Measurements from ENCODE around the gene ATP8A2.
"Not testable (repeated sequence)": the region's sequence is repeated elsewhere in the genome, so short reads cannot be mapped to it uniquely, and the experiment has no call there.

Gene ATP8A2

DNA sequence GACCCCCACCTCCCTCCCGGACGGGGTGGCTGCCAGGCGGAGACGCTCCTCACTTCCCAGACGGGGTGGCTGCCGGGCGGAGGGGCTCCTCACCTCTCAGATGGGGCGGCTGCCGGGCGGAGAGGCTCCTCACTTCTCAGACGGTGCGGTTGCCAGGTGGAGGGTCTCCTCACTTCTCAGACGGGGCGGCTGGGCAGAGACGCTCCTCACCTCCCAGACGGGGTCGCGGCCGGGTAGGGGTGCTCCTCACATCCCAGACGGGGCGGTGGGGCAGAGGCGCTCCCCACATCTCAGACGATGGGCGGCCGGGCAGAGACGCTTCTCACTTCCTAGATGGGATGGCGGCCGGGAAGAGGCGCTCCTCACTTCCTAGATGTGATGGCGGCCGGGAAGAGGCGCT lies 141.3 kb downstream of the ATP8A2 start:
- H3K27me3 Mint-ChIP-seq, H3K36me3 Mint-ChIP-seq: not testable (repeated sequence)

DNA sequence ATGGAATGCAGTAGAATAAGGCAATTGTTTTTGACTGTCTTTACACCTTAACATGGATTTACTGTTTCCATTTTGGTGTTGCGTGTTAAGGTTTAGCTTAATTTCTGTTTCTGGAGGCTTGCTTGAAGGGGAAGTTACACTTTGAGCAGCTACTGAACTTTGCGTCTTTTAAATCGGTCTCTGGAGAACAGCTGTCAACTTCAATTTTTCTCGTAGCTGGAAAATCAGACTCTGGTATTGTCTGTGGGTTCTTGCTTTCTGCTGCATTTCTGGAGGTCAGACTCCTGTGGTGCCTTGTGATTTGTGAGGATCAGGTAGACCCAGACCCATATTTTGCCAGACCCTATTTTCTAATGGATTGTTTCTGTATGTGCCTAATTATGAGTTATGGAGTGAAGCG lies 146.7 kb downstream of the ATP8A2 start:
- Mint-ChIP-seq H3K9me3 (ENCODE audit: low read depth) (peaks cover 8% of the 10 kb centered on the region), H3K27ac (no peak overlapping the region), H3K4me1 (ENCODE audit: low read depth) (no peaks in the 10 kb centered on the region), H3K36me3 (no peaks in the 10 kb centered on the region), H3K4me3 (no peak overlapping the region), H3K27me3 (peaks cover 13% of the 10 kb centered on the region)

More for the DNA sequence above, 141.3 kb downstream of the ATP8A2 start:
- H3K9me3 Mint-ChIP-seq (ENCODE audit: low read depth), result peaks cover 14% of the 10 kb centered on the region
- H3K4me3 Mint-ChIP-seq; H3K27ac Mint-ChIP-seq; H3K4me1 Mint-ChIP-seq (ENCODE audit: low read depth): not testable (repeated sequence)

DNA sequence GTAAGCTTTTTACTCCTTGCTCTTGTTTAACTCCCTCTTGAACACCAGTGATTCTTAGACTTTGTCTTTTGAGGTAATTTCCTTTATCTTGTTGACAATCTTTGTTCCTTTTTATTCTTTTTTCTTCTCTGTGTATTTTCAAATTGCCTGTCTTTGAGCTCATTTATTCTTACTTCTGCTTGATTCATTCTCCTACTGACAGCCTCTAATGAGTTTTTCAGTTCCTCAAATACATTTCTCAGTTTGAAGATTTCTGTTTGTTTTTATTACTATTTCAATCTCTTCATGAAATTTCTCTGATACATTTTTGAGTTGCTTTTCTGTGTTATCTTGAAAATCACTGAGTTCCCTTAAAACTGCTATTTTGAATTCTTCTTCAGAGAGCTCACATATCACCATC lies 154.1 kb downstream of the ATP8A2 start:
- Mint-ChIP-seq H3K36me3 (no peaks in the 10 kb centered on the region), H3K9me3 (ENCODE audit: low read depth) (peaks cover 20% of the 10 kb centered on the region), H3K27ac (no peak overlapping the region), H3K4me3 (no peak overlapping the region), H3K27me3 (peaks cover 14% of the 10 kb centered on the region), H3K4me1 (ENCODE audit: low read depth) (no peaks in the 10 kb centered on the region)

DNA sequence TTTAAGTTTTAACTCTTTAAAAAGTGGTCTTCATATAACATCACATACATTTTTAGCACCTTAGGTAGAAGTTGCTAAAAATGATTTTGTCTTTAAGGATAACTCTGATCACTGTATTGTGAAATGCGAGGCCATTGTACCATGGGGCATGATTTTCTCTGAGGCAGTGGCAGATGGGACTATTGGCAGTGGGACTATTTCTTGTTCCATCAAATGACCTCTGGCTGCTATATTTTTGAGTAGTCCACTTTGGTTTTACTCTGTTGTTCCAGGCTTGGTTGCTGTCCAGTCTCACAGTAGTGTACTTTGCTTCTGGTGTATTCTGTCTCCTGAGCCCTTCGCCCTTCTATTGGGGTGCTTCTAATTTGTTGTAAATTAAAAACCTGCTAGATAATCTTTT lies 156.5 kb downstream of the ATP8A2 start:
- Mint-ChIP-seq H3K27me3 (peaks cover 11% of the 10 kb centered on the region), H3K4me1 (ENCODE audit: low read depth) (no peaks in the 10 kb centered on the region), H3K4me3 (no peak overlapping the region), H3K27ac (no peak overlapping the region), H3K9me3 (ENCODE audit: low read depth) (peaks cover 20% of the 10 kb centered on the region), H3K36me3 (no peaks in the 10 kb centered on the region)

DNA sequence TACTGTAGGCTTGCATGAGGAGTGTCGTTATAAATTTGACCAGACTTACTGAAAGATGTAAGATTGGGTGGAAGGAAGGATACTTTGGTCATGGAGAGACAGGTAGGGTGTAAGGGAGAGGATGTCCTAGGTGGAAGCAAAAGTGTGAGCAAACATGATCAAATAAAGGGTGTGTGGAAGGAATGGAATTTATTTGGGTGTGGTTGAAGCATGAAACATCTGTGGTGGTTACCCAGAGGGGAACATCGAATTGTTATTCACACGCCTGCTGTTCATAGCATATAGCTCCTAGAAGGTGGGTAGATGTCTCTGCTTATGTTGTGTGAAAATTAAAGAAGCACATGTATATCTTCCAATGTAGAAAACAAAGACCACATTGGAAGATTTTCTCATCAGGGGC lies 157.7 kb downstream of the ATP8A2 start:
- Mint-ChIP-seq H3K27me3 (peaks cover 13% of the 10 kb centered on the region), H3K4me3 (no peak overlapping the region), H3K4me1 (ENCODE audit: low read depth) (no peaks in the 10 kb centered on the region)

DNA sequence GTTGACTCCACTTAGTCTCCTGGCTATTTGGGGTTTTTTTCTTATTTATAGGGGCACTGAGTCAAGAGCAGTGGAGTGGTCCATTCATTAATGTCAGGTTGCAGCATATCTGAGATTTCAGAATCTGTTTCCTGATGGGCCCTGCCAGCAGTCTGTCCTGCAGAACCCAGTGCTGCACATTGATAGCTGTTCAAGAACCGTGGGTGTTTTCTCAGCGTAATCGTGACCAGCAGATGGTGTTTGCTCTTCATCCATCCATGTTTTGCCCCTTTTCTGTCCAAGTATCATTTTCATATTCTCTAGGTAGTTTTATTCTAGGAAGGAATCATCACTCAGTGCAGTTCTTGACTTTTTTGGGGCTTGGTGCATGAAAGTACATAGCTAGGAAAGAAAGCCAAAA lies 166.5 kb downstream of the ATP8A2 start:
- H3K4me3 Mint-ChIP-seq, result no peak overlapping the region
- peaks cover 13% of the 10 kb centered on the region for H3K27me3 Mint-ChIP-seq
- H3K27ac Mint-ChIP-seq, result no peak overlapping the region
- no peaks in the 10 kb centered on the region for H3K4me1 Mint-ChIP-seq (ENCODE audit: low read depth)
- H3K9me3 Mint-ChIP-seq (ENCODE audit: low read depth), result no peaks in the 10 kb centered on the region
- H3K36me3 Mint-ChIP-seq, result no peaks in the 10 kb centered on the region

More for the DNA sequence above, 157.7 kb downstream of the ATP8A2 start:
- H3K9me3 Mint-ChIP-seq (ENCODE audit: low read depth), result peaks cover 18% of the 10 kb centered on the region
- no peak overlapping the region for H3K27ac Mint-ChIP-seq
- H3K36me3 Mint-ChIP-seq, result no peaks in the 10 kb centered on the region

DNA sequence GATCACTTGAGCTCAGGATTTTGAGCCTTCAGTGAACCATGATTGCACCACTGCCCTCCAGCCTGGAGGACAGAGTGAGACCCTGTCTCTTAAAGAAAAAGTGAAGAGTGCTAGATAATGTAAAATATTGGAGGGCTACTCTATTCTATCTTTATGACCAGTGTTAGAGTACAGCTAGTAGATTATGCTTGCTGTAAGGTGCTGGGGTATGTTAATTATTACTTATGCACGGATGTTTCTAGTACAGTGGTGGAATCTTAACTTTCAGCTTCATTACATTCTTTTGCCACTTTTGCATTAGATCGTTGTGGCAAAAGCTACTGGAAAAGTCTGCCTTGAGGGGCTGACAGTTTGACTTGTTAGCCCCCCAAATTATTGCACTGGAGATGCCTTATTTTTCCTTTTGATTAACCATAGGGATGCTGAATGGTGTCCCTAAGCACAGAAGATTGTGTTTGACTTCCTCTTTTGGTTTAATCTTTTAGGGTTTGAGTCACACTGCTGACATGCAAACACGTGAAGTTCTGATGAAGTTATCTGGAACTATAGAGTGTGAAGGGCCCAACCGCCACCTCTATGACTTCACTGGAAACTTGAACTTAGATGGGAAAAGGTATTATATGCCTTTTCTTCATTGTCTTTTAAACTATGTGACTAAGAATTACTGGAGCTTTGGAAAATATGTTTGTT lies 169.8 kb downstream of the ATP8A2 start:
- H3K27me3 Mint-ChIP-seq, result peaks cover 14% of the 10 kb centered on the region
- H3K36me3 Mint-ChIP-seq, result no peaks in the 10 kb centered on the region
- H3K4me3 Mint-ChIP-seq, result no peak overlapping the region
- no peaks in the 10 kb centered on the region for H3K9me3 Mint-ChIP-seq (ENCODE audit: low read depth)
- no peak overlapping the region for H3K27ac Mint-ChIP-seq
- H3K4me1 Mint-ChIP-seq (ENCODE audit: low read depth), result no peaks in the 10 kb centered on the region

DNA sequence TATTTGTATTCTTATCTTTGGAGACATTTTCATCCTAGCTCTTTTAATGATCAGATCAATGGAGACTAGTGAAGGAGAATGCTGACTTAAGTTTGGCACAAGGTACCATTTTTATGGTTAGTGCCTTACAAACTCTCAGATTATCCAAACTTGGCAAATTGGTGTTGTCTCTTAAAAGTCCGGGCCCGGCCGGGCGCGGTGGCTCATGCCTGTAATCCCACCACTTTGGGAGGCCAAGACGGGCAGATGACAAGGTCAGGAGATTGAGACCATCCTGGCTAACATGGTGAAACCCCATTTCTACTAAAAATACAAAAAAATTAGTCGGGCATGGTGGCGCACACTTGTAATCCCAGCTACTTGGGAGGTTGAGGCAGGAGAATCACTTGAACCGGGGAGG lies 177.2 kb downstream of the ATP8A2 start:
- not testable (repeated sequence) for H3K9me3 Mint-ChIP-seq (ENCODE audit: low read depth); H3K27me3 Mint-ChIP-seq; H3K4me3 Mint-ChIP-seq; H3K36me3 Mint-ChIP-seq; H3K4me1 Mint-ChIP-seq (ENCODE audit: low read depth); H3K27ac Mint-ChIP-seq

DNA sequence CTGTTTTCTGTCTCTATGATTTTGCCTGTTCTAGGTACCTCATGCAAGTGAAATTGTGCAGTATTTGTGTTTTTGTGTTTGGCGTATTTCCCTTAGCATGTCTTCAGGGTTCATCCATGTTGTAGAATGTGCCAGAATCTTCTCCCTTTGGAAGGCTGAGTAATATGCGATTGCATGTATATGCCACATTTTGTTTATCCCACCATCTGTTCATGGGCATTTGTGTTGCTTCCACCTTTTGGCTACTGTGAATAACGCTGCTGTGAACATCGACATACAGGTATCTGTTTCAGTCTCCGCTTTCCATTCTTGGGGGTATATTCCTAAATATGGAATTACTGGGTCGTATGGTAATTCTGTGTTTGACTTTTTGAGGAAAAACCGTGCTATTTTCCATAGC lies 190.0 kb downstream of the ATP8A2 start:
- H3K9me3 Mint-ChIP-seq (ENCODE audit: low read depth), result no peaks in the 10 kb centered on the region
- H3K36me3 Mint-ChIP-seq, result no peaks in the 10 kb centered on the region
- H3K27me3 Mint-ChIP-seq, result peaks cover 15% of the 10 kb centered on the region
- H3K4me1 Mint-ChIP-seq (ENCODE audit: low read depth), result no peaks in the 10 kb centered on the region
- no peak overlapping the region for H3K4me3 Mint-ChIP-seq
- no peak overlapping the region for H3K27ac Mint-ChIP-seq

DNA sequence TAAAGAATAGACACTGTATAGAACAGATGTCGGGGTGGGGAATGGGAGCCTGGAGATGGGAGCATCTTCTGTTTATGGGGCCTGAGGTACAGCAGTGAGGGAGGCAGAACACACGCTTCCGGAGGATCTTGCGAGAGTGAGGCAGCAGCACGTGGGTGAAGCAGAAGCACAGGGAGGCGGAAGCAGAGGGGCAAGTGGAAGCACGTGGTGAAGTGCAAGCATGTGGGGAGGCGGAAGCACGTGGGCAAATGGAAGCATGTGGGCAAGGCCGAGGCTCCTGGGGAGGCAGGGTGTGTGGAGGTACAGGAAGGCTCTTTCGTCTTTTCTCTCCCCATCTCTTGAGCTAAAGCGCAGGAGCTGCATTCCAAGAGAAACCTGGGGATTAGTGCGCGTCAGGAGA lies 198.4 kb downstream of the ATP8A2 start:
- peaks cover 27% of the 10 kb centered on the region for H3K27me3 Mint-ChIP-seq

DNA sequence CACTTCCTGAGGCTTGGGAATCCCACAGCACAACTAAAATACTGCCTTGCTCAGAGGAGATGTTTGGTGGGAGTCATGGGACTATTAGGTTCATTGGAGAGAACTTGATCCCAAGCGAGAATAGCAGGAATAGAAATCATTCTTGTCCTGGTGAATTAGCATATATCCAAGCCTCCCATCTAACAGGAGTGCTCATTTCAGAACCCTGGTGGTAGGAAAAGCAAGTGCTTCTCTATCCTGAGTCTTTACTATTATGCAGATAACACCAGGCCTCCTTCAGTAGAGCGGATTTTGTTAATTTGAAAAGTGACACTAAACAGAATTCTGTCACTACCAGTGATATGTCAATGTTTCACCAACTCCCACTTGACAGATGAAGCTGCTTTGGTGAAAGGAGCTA lies 199.5 kb downstream of the ATP8A2 start:
- H3K4me1 Mint-ChIP-seq (ENCODE audit: low read depth), result no peaks in the 10 kb centered on the region
- no peak overlapping the region for H3K27ac Mint-ChIP-seq
- H3K36me3 Mint-ChIP-seq, result no peaks in the 10 kb centered on the region
- H3K9me3 Mint-ChIP-seq (ENCODE audit: low read depth), result no peaks in the 10 kb centered on the region
- H3K27me3 Mint-ChIP-seq, result peaks cover 28% of the 10 kb centered on the region
- H3K4me3 Mint-ChIP-seq, result no peak overlapping the region

More for the DNA sequence above, 198.4 kb downstream of the ATP8A2 start:
- Mint-ChIP-seq H3K36me3 (no peaks in the 10 kb centered on the region), H3K27ac (no peak overlapping the region), H3K4me1 (ENCODE audit: low read depth) (no peaks in the 10 kb centered on the region), H3K4me3 (no peak overlapping the region), H3K9me3 (ENCODE audit: low read depth) (no peaks in the 10 kb centered on the region)

DNA sequence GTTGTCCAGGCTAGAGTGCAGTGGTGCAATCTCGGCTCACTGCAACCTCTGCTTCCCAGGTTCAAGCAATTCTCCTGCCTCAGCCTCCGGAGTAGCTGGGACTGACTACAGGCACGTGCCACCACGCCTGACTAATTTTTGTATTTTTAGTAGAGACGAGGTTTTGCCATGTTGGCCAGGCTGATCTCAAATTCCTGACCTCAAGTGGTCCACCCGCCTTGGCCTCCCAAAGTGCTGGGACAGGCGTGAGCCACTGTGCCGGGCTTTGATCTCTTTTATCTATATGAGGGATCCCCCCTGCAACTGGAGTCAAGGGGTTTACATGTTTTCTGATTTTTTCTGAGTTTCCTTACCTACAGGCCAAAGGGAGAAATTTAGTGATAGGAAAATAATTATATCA lies 200.4 kb downstream of the ATP8A2 start:
- H3K27ac Mint-ChIP-seq; H3K4me3 Mint-ChIP-seq; H3K9me3 Mint-ChIP-seq (ENCODE audit: low read depth); H3K4me1 Mint-ChIP-seq (ENCODE audit: low read depth); H3K36me3 Mint-ChIP-seq: not testable (repeated sequence)
- H3K27me3 Mint-ChIP-seq, result peaks cover 27% of the 10 kb centered on the region

DNA sequence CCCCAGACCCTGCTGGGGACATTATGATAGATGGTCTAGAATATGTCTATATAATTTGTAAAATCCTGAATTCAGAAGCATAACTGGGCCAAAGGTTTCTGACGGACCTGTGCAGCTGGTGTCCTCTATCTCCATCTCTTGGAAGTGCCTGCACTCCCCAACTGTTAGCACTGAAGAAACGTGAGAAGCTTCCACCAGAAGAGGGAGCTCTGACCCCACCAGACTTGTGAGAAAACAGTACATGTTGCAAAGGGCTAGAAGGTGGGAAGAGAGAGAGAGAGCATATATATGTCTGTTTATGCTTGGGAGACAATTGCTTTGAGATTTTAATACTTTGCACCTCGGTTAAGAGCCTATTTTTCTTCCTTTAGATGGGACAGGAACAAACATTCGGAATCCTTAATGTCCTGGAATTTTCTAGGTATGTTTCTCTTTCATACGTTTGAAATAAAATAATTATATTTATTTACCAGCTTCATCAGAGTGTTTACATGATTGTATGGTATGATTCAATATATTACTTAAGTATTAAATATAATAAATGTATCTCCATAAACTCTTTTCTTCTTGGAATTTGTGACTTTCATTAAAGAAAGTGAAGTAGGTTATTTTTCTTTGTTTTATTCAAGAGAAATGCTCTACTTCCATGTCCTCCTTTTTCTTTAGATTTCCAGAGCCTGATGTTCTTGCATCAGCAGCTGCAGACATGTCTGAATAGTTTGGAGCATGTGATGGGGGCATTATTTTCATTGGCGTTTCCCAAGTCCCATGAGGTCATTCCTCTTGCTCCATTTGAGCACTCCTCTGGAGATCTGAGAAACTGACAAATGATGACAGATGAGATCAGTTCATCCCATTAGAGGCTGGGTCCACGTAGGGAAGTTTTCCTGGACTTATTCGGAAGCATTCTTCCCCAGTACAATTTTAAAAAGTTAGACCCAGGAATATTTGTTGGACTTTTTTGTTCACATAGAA lies 202.9 kb downstream of the ATP8A2 start:
- no peaks in the 10 kb centered on the region for H3K4me1 Mint-ChIP-seq (ENCODE audit: low read depth)
- H3K4me3 Mint-ChIP-seq, result no peak overlapping the region
- no peaks in the 10 kb centered on the region for H3K9me3 Mint-ChIP-seq (ENCODE audit: low read depth)
- H3K27ac Mint-ChIP-seq, result no peak overlapping the region
- H3K36me3 Mint-ChIP-seq, result no peaks in the 10 kb centered on the region
- peaks cover 36% of the 10 kb centered on the region for H3K27me3 Mint-ChIP-seq

DNA sequence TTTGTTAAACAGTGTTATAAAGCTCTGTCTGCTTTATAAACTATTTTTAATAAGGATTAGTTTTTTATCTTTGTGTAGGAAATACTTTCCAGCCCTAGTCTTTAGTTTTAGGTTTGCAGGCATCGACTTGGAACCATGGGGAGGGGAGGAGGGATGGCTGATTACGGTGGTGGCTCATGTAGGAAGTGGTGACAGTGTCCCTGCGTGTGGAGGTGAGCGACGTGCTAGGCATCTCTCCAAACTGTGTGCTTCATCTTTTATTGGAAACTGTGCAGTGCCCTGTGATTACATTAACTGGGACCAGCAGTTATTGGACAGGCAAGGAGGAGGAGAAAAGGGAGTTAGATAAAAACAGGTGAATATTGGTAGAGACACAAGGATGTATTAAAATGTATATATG lies 203.8 kb downstream of the ATP8A2 start:
- no peak overlapping the region for H3K4me3 Mint-ChIP-seq
- H3K9me3 Mint-ChIP-seq (ENCODE audit: low read depth), result no peaks in the 10 kb centered on the region
- no peak overlapping the region for H3K27ac Mint-ChIP-seq
- no peaks in the 10 kb centered on the region for H3K4me1 Mint-ChIP-seq (ENCODE audit: low read depth)
- peaks cover 32% of the 10 kb centered on the region for H3K27me3 Mint-ChIP-seq
- no peaks in the 10 kb centered on the region for H3K36me3 Mint-ChIP-seq

DNA sequence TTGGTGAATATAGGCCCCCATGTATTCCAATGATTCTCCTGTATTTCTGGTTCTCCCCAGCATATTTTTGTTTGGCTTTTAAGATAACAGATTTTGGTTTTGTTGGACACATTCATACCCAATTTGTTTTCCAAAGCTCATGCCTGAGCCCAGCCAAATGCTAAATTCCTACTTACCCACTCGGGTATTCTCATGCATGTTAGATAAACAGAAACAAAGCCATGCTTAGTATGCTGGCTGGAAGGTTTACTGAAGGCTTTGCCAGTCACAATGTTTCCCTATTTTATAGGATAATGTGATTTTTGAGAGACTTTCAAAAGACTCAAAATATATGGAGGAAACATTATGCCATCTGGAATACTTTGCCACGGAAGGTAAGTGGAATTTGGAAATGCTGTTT lies 206.8 kb downstream of the ATP8A2 start:
- Mint-ChIP-seq H3K9me3 (ENCODE audit: low read depth) (no peaks in the 10 kb centered on the region), H3K4me1 (ENCODE audit: low read depth) (no peaks in the 10 kb centered on the region), H3K4me3 (no peak overlapping the region), H3K27ac (no peak overlapping the region), H3K36me3 (no peaks in the 10 kb centered on the region), H3K27me3 (peaks cover 24% of the 10 kb centered on the region)

All from activated naive CD8-positive, alpha-beta T cell (primary cell).